Ovary (tissue), 3 donors: Measurements from ENCODE around the gene NFYC.

ENCODE experiments used
- EP300 ChIP-seq: sonication (generic); formaldehyde crosslinking; IDR thresholded peaks from one replicate; pipeline ENCODE4 v1.6.1; 2017; ENCODE audit warnings: antibody characterized with exemption
- TF ChIP-seq, protein P1 (sequence below), 3 donors: fragments of 450-650 bp in 2 of 3; fragments of 200-600 bp in 1 of 3; IDR thresholded peaks; one replicate each; pipeline versions ENCODE4 v1.5.1 to v1.8.0; 2016 to 2022; ENCODE audit warnings: antibody characterized with exemption in 3 of 3, mild to moderate bottlenecking in 1 of 3
- donor health status: DM: no; HTN: no; CAD: no.

DNA sequence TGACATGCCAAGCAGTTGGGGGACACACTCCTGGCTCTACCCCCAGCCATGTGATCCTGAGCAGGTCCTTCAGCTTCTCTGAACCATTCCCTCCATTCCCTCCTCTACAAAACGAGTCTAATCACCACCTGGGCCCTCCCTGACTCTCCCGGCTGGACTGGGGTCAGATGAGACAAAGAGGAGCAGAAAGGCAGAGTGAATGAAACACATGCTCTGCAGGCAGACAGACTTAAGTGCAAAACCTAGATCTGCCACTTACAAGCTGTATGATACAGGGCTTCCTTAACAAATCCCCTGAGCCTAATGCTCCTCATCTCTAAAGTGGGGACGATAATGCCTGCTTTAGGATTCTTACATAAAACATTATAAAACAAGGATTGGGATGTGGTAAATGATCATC lies 43.3 kb upstream of the NFYC start:
- TF ChIP-seq, protein P1, sequence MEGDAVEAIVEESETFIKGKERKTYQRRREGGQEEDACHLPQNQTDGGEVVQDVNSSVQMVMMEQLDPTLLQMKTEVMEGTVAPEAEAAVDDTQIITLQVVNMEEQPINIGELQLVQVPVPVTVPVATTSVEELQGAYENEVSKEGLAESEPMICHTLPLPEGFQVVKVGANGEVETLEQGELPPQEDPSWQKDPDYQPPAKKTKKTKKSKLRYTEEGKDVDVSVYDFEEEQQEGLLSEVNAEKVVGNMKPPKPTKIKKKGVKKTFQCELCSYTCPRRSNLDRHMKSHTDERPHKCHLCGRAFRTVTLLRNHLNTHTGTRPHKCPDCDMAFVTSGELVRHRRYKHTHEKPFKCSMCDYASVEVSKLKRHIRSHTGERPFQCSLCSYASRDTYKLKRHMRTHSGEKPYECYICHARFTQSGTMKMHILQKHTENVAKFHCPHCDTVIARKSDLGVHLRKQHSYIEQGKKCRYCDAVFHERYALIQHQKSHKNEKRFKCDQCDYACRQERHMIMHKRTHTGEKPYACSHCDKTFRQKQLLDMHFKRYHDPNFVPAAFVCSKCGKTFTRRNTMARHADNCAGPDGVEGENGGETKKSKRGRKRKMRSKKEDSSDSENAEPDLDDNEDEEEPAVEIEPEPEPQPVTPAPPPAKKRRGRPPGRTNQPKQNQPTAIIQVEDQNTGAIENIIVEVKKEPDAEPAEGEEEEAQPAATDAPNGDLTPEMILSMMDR (IDR thresholded peaks at IDR 0.05): no peak
- no peak for TF ChIP-seq EP300
